H1 (cell line): ENCODE data around the gene MLEC.

ENCODE experiments used
- SIRT6 ChIP-seq: IDR thresholded peaks from one replicate; pipeline ENCODE4 v1.7.1; 2012; ENCODE audit warnings: low read length, inconsistent platforms
- TF ChIP-seq, protein P1 (sequence below), 3 experiments: IDR thresholded peaks; 1 replicate in 2 of 3; 2 replicates in 1 of 3; pipeline versions ENCODE4 v1.5.1 to v1.6.1; 2011; ENCODE audit warnings: low read length in 3 of 3, mild to moderate bottlenecking in 3 of 3, inconsistent platforms in 2 of 3, low read depth in 1 of 3, moderate library complexity in 1 of 3; ENCODE audit not compliant: insufficient read depth in 1 of 3; ENCODE audit errors: control extremely low read depth in 1 of 3
- TF ChIP-seq, protein P2 (sequence below): IDR thresholded peaks from 2 replicates; pipeline ENCODE4 v1.6.1; 2011; ENCODE audit warnings: low read length, improper control_type of control experiment
- TF ChIP-seq, protein P3 (sequence below): IDR thresholded peaks from 2 replicates; pipeline ENCODE4 v1.6.1; 2012; ENCODE audit warnings: inconsistent platforms

DNA sequence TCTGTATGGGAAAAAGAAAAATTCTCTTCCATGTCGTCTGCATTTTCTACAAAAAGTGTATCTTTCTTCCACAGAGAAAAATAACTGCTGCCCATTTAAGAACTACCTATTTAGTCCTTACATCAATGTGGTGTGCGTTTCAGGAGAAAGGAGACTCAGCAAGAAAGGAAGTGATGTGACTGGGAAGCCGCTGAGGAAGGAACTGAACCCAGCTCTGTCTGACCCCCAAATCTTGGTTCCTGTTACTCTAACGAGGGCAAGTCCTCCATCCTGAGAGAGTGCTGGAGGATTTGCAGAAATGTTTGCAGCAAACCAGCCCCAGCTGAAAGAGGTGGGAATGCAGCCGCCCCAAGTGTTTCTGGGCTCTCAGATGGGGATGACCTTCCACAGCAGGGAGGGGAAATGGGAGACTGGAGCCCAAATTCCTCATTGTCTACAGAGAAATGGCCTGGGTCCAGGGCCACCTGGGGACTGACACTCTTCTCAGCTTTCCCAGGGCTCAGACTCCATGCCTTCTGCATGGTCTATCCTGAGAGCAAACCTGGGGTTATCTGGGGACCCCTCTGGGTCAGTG lies 6.7 kb upstream of the MLEC start:
- TF ChIP-seq, protein P1, sequence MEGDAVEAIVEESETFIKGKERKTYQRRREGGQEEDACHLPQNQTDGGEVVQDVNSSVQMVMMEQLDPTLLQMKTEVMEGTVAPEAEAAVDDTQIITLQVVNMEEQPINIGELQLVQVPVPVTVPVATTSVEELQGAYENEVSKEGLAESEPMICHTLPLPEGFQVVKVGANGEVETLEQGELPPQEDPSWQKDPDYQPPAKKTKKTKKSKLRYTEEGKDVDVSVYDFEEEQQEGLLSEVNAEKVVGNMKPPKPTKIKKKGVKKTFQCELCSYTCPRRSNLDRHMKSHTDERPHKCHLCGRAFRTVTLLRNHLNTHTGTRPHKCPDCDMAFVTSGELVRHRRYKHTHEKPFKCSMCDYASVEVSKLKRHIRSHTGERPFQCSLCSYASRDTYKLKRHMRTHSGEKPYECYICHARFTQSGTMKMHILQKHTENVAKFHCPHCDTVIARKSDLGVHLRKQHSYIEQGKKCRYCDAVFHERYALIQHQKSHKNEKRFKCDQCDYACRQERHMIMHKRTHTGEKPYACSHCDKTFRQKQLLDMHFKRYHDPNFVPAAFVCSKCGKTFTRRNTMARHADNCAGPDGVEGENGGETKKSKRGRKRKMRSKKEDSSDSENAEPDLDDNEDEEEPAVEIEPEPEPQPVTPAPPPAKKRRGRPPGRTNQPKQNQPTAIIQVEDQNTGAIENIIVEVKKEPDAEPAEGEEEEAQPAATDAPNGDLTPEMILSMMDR (IDR thresholded peaks at IDR 0.05; ENCODE audit: control extremely low read depth in 1 of 3, insufficient read depth in 1 of 3, low read depth in 1 of 3, low read length in 3 of 3) = no peak
- TF ChIP-seq, protein P2, sequence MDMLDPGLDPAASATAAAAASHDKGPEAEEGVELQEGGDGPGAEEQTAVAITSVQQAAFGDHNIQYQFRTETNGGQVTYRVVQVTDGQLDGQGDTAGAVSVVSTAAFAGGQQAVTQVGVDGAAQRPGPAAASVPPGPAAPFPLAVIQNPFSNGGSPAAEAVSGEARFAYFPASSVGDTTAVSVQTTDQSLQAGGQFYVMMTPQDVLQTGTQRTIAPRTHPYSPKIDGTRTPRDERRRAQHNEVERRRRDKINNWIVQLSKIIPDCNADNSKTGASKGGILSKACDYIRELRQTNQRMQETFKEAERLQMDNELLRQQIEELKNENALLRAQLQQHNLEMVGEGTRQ = no peak
- no peak for TF ChIP-seq SIRT6
- TF ChIP-seq, protein P3, sequence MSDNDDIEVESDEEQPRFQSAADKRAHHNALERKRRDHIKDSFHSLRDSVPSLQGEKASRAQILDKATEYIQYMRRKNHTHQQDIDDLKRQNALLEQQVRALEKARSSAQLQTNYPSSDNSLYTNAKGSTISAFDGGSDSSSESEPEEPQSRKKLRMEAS = no peak
